GM12878 (cell line): Measurements from ENCODE around the gene MUC21.

Source experiments
- BHLHE40 ChIP-seq, 2 experiments: fragments of 450-650 bp in 1 of 2; IDR thresholded peaks; 2 replicates each; pipeline ENCODE4 v1.6.1; 2011 to 2017; ENCODE audit warnings: low read depth in 2 of 2, borderline replicate concordance in 1 of 2, improper control_type of control experiment in 1 of 2, low read length in 1 of 2, mild to moderate bottlenecking in 1 of 2
- CHD2 ChIP-seq: IDR thresholded peaks from 2 replicates; pipeline ENCODE4 v1.6.1; 2011; ENCODE audit warnings: low read depth, low read length, improper control_type of control experiment, borderline replicate concordance
- CREB1 ChIP-seq: IDR thresholded peaks from 2 replicates; pipeline ENCODE4 v1.6.1; 2012; ENCODE audit warnings: low read depth, mild to moderate bottlenecking, inconsistent platforms
- CTCF ChIP-seq, 3 experiments: IDR thresholded peaks in 2 of 3; conservative IDR thresholded peaks in 1 of 3; 2 replicates each; pipeline ENCODE4 v1.5.1; 2011; ENCODE audit warnings: low read depth in 3 of 3, low read length in 3 of 3, mild to moderate bottlenecking in 3 of 3, control low read depth in 2 of 3, moderate library complexity in 2 of 3, inconsistent platforms in 1 of 3, mixed read lengths in 1 of 3; ENCODE audit not compliant: control insufficient read depth in 2 of 3, insufficient read depth in 1 of 3; ENCODE audit errors: extremely low read depth in 1 of 3
- NRF1 ChIP-seq: conservative IDR thresholded peaks from 2 replicates; pipeline ENCODE4 v1.6.1; 2011; ENCODE audit warnings: mild to moderate bottlenecking, low read depth, low read length, improper control_type of control experiment
- PML ChIP-seq: IDR thresholded peaks from 2 replicates; pipeline ENCODE4 v1.6.1; 2012; ENCODE audit warnings: low read length, inconsistent platforms
- POLR2A ChIP-seq: IDR thresholded peaks from 2 replicates; pipeline ENCODE4 v1.6.1; 2011; ENCODE audit warnings: low read depth, mild to moderate bottlenecking, low read length
- SP1 ChIP-seq: IDR thresholded peaks from one replicate; pipeline ENCODE4 v1.6.1; 2011; ENCODE audit warnings: low read depth, low read length
- STAT3 ChIP-seq: IDR thresholded peaks from 2 replicates; pipeline ENCODE4 v1.6.1; 2011; ENCODE audit warnings: low read depth, low read length, improper control_type of control experiment
- TARDBP ChIP-seq: IDR thresholded peaks from 2 replicates; pipeline ENCODE4 v1.6.1; 2016; ENCODE audit warnings: borderline replicate concordance
- ZNF24 ChIP-seq: fragments of 450-650 bp; IDR thresholded peaks from 2 replicates; pipeline ENCODE4 v1.6.1; 2017; ENCODE audit warnings: antibody characterized with exemption, mild to moderate bottlenecking

GRCh38 chr6:31038559-31038958 is 55.0 kb downstream of the MUC21 start:
- TF ChIP-seq POLR2A (no peak), NRF1 (no peak), CTCF (IDR thresholded peaks at IDR 0.05 in 2 of 3, conservative IDR thresholded peaks at IDR 0.05 in 1 of 3; ENCODE audit: control insufficient read depth in 2 of 3, extremely low read depth in 1 of 3, insufficient read depth in 1 of 3, low read depth in 3 of 3, low read length in 3 of 3) (no peak), ZNF24 (no peak), CREB1 (no peak), CHD2 (no peak), STAT3 (no peak), SP1 (no peak), PML (no peak), BHLHE40 (IDR thresholded peaks at IDR 0.05; ENCODE audit: borderline replicate concordance in 1 of 2, low read depth in 2 of 2, low read length in 1 of 2) (no peak), TARDBP (no peak)
